ENCODE data around the gene AIFM3. TPM values are rescaled to one million over a fixed set of nuclear protein-coding genes. Genes with fewer than 3 reads are reported as not detected.
"Not testable (repeated sequence)": the region's sequence is repeated elsewhere in the genome, so short reads cannot be mapped to it uniquely, and the experiment has no call there.

The AIFM3 gene
- total RNA-seq, 1 donor from 2014 or later, result 0.64 TPM

DNA sequence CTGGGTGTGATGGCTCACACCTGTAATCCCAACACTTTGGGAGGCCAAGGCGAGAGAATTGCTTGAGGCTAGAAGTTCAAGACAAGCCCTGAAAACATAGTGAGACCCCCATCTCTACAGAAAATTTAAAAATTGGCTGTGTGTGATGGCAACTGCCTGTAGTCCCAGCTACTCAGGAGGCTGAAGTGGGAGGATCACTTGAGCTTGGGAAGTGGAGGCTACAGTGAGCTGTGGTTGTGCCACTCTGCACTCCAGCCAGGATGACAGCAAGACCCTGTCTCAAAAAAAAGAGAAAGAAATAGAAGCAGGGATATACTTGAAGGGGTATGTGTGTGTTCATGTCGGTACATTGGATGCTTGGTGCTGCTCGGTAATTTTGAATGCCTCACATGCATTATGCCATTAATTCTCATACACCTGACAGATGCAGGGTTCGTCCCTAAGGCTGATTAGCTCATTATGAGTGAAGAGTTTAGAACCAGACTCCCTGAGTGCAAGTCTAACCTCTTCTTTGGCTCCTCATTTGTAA is 35.9 kb upstream of the AIFM3 start:
- TF ChIP-seq, protein P1, sequence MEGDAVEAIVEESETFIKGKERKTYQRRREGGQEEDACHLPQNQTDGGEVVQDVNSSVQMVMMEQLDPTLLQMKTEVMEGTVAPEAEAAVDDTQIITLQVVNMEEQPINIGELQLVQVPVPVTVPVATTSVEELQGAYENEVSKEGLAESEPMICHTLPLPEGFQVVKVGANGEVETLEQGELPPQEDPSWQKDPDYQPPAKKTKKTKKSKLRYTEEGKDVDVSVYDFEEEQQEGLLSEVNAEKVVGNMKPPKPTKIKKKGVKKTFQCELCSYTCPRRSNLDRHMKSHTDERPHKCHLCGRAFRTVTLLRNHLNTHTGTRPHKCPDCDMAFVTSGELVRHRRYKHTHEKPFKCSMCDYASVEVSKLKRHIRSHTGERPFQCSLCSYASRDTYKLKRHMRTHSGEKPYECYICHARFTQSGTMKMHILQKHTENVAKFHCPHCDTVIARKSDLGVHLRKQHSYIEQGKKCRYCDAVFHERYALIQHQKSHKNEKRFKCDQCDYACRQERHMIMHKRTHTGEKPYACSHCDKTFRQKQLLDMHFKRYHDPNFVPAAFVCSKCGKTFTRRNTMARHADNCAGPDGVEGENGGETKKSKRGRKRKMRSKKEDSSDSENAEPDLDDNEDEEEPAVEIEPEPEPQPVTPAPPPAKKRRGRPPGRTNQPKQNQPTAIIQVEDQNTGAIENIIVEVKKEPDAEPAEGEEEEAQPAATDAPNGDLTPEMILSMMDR (IDR thresholded peaks at IDR 0.05; ENCODE audit: partially characterized antibody, unreplicated experiment), result no peak
- Mint-ChIP-seq H3K27ac (ENCODE audit: unreplicated experiment) (peak overlapping the region; percentile 22), H3K36me3 (ENCODE audit: unreplicated experiment) (no peaks in the 10 kb centered on the region)

DNA sequence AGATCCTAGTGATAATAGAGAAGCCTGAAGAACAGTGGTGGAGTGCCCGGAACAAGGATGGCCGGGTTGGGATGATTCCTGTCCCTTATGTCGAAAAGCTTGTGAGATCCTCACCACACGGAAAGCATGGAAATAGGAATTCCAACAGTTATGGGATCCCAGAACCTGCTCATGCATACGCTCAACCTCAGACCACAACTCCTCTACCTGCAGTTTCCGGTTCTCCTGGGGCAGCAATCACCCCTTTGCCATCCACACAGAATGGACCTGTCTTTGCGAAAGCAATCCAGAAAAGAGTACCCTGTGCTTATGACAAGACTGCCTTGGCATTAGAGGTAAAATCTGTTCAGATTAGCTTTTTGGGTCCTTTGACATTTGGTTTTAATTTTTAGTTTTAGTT is 33.1 kb upstream of the AIFM3 start:
- Mint-ChIP-seq H3K27ac (ENCODE audit: unreplicated experiment) (no peak overlapping the region), H3K27me3 (ENCODE audit: unreplicated experiment) (peaks cover 5% of the 10 kb centered on the region), H3K36me3 (ENCODE audit: unreplicated experiment) (no peaks in the 10 kb centered on the region), H3K4me1 (ENCODE audit: low read depth, unreplicated experiment) (peaks cover 9% of the 10 kb centered on the region), H3K9me3 (ENCODE audit: unreplicated experiment) (peaks cover 5% of the 10 kb centered on the region), H3K4me3 (ENCODE audit: unreplicated experiment) (no peak overlapping the region)
- no peak for DNase-seq
- TF ChIP-seq, protein P1 (IDR thresholded peaks at IDR 0.05; ENCODE audit: partially characterized antibody, unreplicated experiment), result no peak

More for the DNA sequence above, 35.9 kb upstream of the AIFM3 start:
- Mint-ChIP-seq H3K4me3 (ENCODE audit: unreplicated experiment) (no peak overlapping the region), H3K4me1 (ENCODE audit: low read depth, unreplicated experiment) (peaks cover 3% of the 10 kb centered on the region), H3K27me3 (ENCODE audit: unreplicated experiment) (peaks cover 4% of the 10 kb centered on the region), H3K9me3 (ENCODE audit: unreplicated experiment) (peaks cover 5% of the 10 kb centered on the region)
- no peak for DNase-seq

DNA sequence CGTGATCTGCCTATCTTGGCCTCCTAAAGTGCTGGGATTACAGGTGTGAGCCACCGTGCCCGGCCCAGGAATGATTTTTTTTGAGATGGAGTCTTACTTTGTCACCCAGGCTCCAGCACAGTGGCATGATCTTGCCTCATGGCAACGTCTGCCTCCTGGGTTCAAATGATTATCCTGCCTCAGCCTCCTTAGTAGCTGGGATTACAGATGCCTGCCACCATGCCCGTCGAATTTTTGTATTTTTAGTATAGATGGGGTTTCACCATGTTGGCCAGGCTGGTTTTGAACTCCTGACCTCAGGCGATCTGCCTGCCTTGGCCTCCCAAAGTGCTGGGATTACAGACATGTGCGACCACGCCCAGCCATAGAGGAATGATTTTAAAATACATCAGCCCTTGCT is 32.0 kb upstream of the AIFM3 start:
- H3K9me3 Mint-ChIP-seq (ENCODE audit: unreplicated experiment); DNase-seq; H3K4me3 Mint-ChIP-seq (ENCODE audit: unreplicated experiment); H3K27me3 Mint-ChIP-seq (ENCODE audit: unreplicated experiment); H3K36me3 Mint-ChIP-seq (ENCODE audit: unreplicated experiment); H3K27ac Mint-ChIP-seq (ENCODE audit: unreplicated experiment): not testable (repeated sequence)
- H3K4me1 Mint-ChIP-seq (ENCODE audit: low read depth, unreplicated experiment), result peaks cover 14% of the 10 kb centered on the region

DNA sequence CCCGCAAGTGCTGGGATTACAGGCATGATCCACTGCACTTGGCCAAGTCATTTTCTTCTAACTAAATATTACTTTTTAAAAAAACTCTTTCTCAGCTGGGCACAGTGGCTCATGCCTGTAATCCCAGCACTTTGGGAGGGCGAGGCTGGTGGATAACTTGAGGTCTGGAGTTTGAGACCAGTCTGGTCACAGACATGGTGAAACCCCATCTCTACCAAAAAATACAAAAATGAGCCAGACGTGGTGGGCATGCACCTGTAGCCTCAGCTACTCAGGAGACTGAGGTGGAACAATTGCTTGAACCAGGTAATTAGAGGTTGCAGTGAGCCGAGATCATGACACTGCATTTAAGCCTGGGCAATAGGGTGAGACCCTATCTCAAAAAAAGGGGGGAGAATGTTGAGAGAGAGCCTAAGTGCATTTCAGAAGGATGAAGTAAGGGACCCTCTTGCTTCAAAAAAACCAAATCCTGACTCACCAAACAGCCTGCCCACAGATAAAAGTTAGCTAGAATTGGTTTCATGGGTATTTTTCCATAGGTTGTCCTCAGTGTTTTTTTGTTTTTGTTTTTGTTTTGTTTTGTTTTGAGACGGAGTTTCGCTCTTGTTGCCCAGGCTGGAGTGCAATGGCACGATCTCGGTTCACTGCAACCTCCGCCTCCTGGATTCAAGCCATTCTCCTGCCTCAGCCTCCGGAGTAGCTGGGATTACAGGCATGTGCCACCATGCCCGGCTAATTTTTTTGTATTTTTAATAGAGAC is 31.1 kb upstream of the AIFM3 start:
- not testable (repeated sequence) for H3K36me3 Mint-ChIP-seq (ENCODE audit: unreplicated experiment); H3K27me3 Mint-ChIP-seq (ENCODE audit: unreplicated experiment); DNase-seq; H3K9me3 Mint-ChIP-seq (ENCODE audit: unreplicated experiment); H3K4me3 Mint-ChIP-seq (ENCODE audit: unreplicated experiment); H3K27ac Mint-ChIP-seq (ENCODE audit: unreplicated experiment)
- H3K4me1 Mint-ChIP-seq (ENCODE audit: low read depth, unreplicated experiment), result peaks cover 23% of the 10 kb centered on the region

DNA sequence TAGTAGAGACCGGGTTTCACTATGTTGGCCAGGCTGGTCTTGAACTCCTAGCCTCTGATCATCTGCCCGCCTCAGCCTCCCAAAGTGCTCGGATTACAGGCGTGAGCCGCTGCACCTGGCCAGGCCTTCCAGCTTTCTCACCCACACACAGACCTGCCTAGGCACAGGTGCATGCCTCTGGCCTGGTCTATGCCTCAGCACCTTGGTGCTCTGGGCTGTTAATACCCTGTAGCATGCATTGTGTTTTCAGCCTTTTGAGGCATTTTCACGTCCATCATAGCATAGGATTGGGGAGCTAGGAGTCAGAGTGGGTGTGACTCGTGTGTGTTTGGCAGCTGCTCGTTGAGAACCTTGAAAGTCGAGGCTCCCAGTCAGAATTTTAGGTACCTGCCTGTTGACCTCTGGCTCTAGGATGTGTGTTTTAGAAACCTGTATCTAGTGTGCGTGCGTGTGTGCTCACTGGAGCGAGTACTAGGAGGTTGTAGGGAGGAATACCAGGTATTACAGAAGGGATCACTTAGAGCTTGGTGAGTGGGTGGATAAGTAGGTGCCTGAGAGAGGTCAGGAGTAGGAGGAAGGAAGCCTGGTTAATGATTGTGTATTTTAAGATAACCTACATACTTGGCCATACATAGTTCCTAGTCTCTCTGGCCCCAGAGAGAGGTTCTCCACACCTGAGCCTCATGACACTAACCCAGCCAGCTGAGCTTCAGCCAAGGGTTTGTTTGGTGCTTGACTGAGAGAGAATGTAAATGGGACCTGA is 29.8 kb upstream of the AIFM3 start:
- no peak for DNase-seq
- TF ChIP-seq, protein P1 (IDR thresholded peaks at IDR 0.05; ENCODE audit: partially characterized antibody, unreplicated experiment), result no peak
- Mint-ChIP-seq H3K27ac (ENCODE audit: unreplicated experiment) (no peak overlapping the region), H3K36me3 (ENCODE audit: unreplicated experiment) (no peaks in the 10 kb centered on the region), H3K4me3 (ENCODE audit: unreplicated experiment) (peak overlapping the region; percentile 5), H3K27me3 (ENCODE audit: unreplicated experiment) (peaks cover 5% of the 10 kb centered on the region), H3K4me1 (ENCODE audit: low read depth, unreplicated experiment) (peaks cover 24% of the 10 kb centered on the region), H3K9me3 (ENCODE audit: unreplicated experiment) (peaks cover 6% of the 10 kb centered on the region)
